GM23338 (cell line): ENCODE data around the gene SLC39A10. TPM values are rescaled to one million over a fixed set of nuclear protein-coding genes. Genes with fewer than 3 reads are reported as not detected.

Experiments used
- ATAC-seq: fragments of 200-7000 bp; cut with Tn5 transposase; 3 replicates; pipeline ENCODE4 v1.9.1; 2020
- DNase-seq: peaks from one replicate; pipeline ENCODE4 v3.0.0-alpha.2; 2015; ENCODE audit warnings: low spot score
- H2AFZ ChIP-seq: fragments of 200-600 bp; sonication (generic); 2 replicates; pipeline ENCODE4 v1.8.0; 2016; ENCODE audit warnings: antibody characterized with exemption, mild to moderate bottlenecking, moderate library complexity
- H3F3A ChIP-seq: fragments of 200-600 bp; sonication (generic); replicated peaks from 2 replicates; pipeline ENCODE4 v1.8.0; 2017; ENCODE audit warnings: antibody characterized with exemption, mixed run types, low read depth
- H3K27ac ChIP-seq: fragments of 200-600 bp; sonication (generic); 2 replicates; pipeline ENCODE4 v1.6.1; 2016; ENCODE audit warnings: low read depth
- H3K27me3 ChIP-seq: fragments of 200-600 bp; sonication (generic); 2 replicates; pipeline ENCODE4 v1.8.0; 2016; ENCODE audit warnings: mild to moderate bottlenecking, mixed run types, moderate library complexity; ENCODE audit not compliant: insufficient read depth
- H3K36me3 ChIP-seq: fragments of 200-600 bp; sonication (generic); 2 replicates; pipeline ENCODE4 v1.8.0; 2016; ENCODE audit warnings: mild to moderate bottlenecking; ENCODE audit not compliant: insufficient read depth
- H3K4me1 ChIP-seq: fragments of 200-600 bp; sonication (generic); 2 replicates; pipeline ENCODE4 v1.8.0; 2016; ENCODE audit warnings: mild to moderate bottlenecking, moderate library complexity; ENCODE audit not compliant: insufficient read depth
- H3K4me2 ChIP-seq: fragments of 200-600 bp; sonication (generic); 2 replicates; pipeline ENCODE4 v1.7.1; 2017; ENCODE audit warnings: mixed run types
- H3K4me3 ChIP-seq: fragments of 200-600 bp; sonication (generic); 2 replicates; pipeline ENCODE4 v1.6.1; 2016; ENCODE audit warnings: mixed run types
- H3K79me2 ChIP-seq: fragments of 200-600 bp; sonication (generic); replicated peaks from 2 replicates; pipeline ENCODE4 v1.8.0; 2017; ENCODE audit warnings: mild to moderate bottlenecking; ENCODE audit not compliant: insufficient read depth
- H3K9me2 ChIP-seq: fragments of 200-600 bp; sonication (generic); 2 replicates; pipeline ENCODE4 v1.8.0; 2017; ENCODE audit not compliant: insufficient read depth
- H4K20me1 ChIP-seq: fragments of 200-600 bp; sonication (generic); replicated peaks from 2 replicates; pipeline ENCODE4 v1.8.0; 2017; ENCODE audit warnings: mild to moderate bottlenecking; ENCODE audit not compliant: insufficient read depth
- H3K27ac Mint-ChIP-seq: 2 replicates; pipeline ENCODE4 v1.8.0; 2020; ENCODE audit warnings: inconsistent platforms, mild to moderate bottlenecking, moderate library complexity, mixed read lengths
- H3K27me3 Mint-ChIP-seq: 3 replicates; pipeline ENCODE4 v1.8.0; 2022; ENCODE audit warnings: low read depth, mild to moderate bottlenecking, moderate library complexity, mixed read lengths, inconsistent platforms; ENCODE audit not compliant: insufficient read depth, poor library complexity
- H3K36me3 Mint-ChIP-seq: 3 replicates; pipeline ENCODE4 v1.8.0; 2021; ENCODE audit warnings: low read depth, mild to moderate bottlenecking, inconsistent platforms, moderate library complexity, mixed read lengths
- H3K4me1 Mint-ChIP-seq: 3 replicates; pipeline ENCODE4 v1.8.0; 2020; ENCODE audit warnings: mild to moderate bottlenecking, inconsistent platforms, mixed read lengths
- H3K4me3 Mint-ChIP-seq: 3 replicates; pipeline ENCODE4 v1.8.0; 2021; ENCODE audit warnings: moderate library complexity, mild to moderate bottlenecking, inconsistent platforms, mixed read lengths
- H3K9me3 Mint-ChIP-seq: 3 replicates; pipeline ENCODE4 v1.8.0; 2020; ENCODE audit warnings: moderate library complexity, mild to moderate bottlenecking, inconsistent platforms, mixed read lengths
- CREB1 ChIP-seq: fragments of 250-450 bp; sonication (Bioruptor Pico); IDR thresholded peaks from 2 replicates; pipeline ENCODE4 v1.5.0; 2020; ENCODE audit warnings: low read depth, mild to moderate bottlenecking, moderate library complexity
- EZH2phosphoT487 ChIP-seq: fragments of 200-600 bp; sonication (generic); IDR thresholded peaks from one replicate; pipeline ENCODE4 v1.8.1; 2018; ENCODE audit warnings: antibody characterized with exemption; ENCODE audit not compliant: unreplicated experiment
- JUNB ChIP-seq: IDR thresholded peaks from one replicate; pipeline ENCODE4 v1.6.1; 2016; ENCODE audit warnings: antibody characterized with exemption; ENCODE audit not compliant: unreplicated experiment
- ZNF114 ChIP-seq: fragments of 250-450 bp; sonication (Bioruptor Pico); IDR thresholded peaks from 2 replicates; pipeline ENCODE4 v1.5.0; 2020; ENCODE audit warnings: mild to moderate bottlenecking, moderate library complexity
- ZNF331 ChIP-seq: fragments of 250-450 bp; sonication (Bioruptor Pico); IDR thresholded peaks from 2 replicates; pipeline ENCODE4 v1.5.0; 2020; ENCODE audit warnings: low read depth, mild to moderate bottlenecking, moderate library complexity
- polyA plus RNA-seq: library from polyadenylated mRNA; unstranded; fragments of >200 nt; fragmentation: Nextera tagmentation; extraction: Ambion mirVana; gene quantifications from 2 replicates; pipeline ENCODE4 v1.2.1, GENCODE V29; 2016
- total RNA-seq: library from RNA; depleted of rRNA; stranded (reverse); fragments of >200 nt; shearing (Covaris generic); gene quantifications from 2 replicates; pipeline ENCODE4 v1.2.3, GENCODE V29; 2014
- TF ChIP-seq, protein P1 (sequence below), 2 experiments: fragments of 200-600 bp in 1 of 2; sonication (generic) in 1 of 2; conservative IDR thresholded peaks; 2 replicates each; pipeline versions ENCODE4 v1.5.1 to v1.6.1; 2016 to 2017; ENCODE audit warnings: antibody characterized with exemption in 2 of 2, low read depth in 2 of 2, mild to moderate bottlenecking in 2 of 2, moderate library complexity in 1 of 2
- TF ChIP-seq, protein P2 (sequence below): IDR thresholded peaks from 2 replicates; pipeline ENCODE4 v1.6.1; 2016; ENCODE audit warnings: antibody characterized with exemption
- TF ChIP-seq, protein P3 (sequence below): fragments of 250-450 bp; sonication (Bioruptor Pico); IDR thresholded peaks from 2 replicates; pipeline ENCODE4 v1.5.0; 2020; ENCODE audit warnings: mild to moderate bottlenecking, moderate library complexity

Gene SLC39A10
- total and polyA plus RNA-seq, 2 experiments from 2014 or later = 261 to 356 TPM

DNA sequence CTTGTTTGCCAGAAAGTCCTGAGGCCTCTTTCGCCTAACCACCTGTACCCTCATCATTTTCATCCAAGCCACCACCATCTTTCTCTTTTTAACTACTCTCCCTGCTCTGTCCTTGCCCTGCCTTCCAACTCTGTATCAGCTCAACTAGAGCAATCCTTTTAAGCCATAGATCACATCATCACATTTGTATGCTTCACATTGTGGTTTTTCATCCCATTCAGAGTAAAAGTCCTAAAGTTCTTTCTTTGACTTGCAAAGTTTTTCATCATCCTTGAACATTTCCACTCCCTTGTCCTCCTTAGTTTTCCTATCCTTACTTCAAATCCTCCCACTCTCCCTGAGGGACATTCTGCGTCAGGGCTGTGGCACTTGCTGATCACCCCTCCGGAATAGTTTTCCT, 73.9 kb downstream of the SLC39A10 start (continued):
- TF ChIP-seq, protein P1, sequence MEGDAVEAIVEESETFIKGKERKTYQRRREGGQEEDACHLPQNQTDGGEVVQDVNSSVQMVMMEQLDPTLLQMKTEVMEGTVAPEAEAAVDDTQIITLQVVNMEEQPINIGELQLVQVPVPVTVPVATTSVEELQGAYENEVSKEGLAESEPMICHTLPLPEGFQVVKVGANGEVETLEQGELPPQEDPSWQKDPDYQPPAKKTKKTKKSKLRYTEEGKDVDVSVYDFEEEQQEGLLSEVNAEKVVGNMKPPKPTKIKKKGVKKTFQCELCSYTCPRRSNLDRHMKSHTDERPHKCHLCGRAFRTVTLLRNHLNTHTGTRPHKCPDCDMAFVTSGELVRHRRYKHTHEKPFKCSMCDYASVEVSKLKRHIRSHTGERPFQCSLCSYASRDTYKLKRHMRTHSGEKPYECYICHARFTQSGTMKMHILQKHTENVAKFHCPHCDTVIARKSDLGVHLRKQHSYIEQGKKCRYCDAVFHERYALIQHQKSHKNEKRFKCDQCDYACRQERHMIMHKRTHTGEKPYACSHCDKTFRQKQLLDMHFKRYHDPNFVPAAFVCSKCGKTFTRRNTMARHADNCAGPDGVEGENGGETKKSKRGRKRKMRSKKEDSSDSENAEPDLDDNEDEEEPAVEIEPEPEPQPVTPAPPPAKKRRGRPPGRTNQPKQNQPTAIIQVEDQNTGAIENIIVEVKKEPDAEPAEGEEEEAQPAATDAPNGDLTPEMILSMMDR (conservative IDR thresholded peaks at IDR 0.05; ENCODE audit: low read depth in 2 of 2) = no peak
- no peak for TF ChIP-seq CREB1 (CRISPR knock-in tag)
- TF ChIP-seq, protein P2, sequence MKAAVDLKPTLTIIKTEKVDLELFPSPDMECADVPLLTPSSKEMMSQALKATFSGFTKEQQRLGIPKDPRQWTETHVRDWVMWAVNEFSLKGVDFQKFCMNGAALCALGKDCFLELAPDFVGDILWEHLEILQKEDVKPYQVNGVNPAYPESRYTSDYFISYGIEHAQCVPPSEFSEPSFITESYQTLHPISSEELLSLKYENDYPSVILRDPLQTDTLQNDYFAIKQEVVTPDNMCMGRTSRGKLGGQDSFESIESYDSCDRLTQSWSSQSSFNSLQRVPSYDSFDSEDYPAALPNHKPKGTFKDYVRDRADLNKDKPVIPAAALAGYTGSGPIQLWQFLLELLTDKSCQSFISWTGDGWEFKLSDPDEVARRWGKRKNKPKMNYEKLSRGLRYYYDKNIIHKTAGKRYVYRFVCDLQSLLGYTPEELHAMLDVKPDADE = no peak
- TF ChIP-seq ZNF331 = no peak
- no peak for TF ChIP-seq ZNF114
- TF ChIP-seq JUNB = no peak
- TF ChIP-seq EZH2phosphoT487 = no peak

DNA sequence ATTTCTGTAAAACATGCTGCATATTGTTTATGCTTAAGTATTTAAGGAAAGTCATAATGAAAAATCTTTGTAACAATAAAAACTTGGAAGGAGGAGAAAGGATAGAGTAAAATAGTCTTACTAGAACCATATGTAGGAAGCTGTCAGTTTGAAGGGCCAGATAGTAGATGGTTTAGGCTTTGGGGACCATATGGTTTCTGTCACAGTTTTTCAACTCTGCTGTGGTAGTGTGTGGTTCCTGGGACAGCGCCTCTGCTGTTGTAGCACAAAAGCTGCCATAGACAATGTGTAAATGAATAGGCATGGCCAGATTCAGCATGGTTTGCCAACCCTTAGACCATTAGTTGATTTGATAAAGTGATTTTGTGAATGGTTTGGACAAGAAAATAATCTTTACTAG, 75.5 kb downstream of the SLC39A10 start:
- Histone ChIP-seq H2AFZ (no peak overlapping the region), H3K27me3 (no peaks in the 10 kb centered on the region), H3K36me3 (peaks cover 9% of the 10 kb centered on the region; the same call in 1 of the 2 replicates), H3K79me2 (no peaks in the 10 kb centered on the region), H3F3A (no peaks in the 10 kb centered on the region), H3K4me1 (no peaks in the 10 kb centered on the region), H4K20me1 (no peaks in the 10 kb centered on the region), H3K4me2 (no peak overlapping the region), H3K4me3 (no peak overlapping the region), H3K27ac (no peak overlapping the region), H3K9me2 (no peaks in the 10 kb centered on the region)
- DNase-seq (no peak), ATAC-seq (no peak)
- H3K9me3 Mint-ChIP-seq = no peaks in the 10 kb centered on the region
- no peak overlapping the region for H3K4me3 Mint-ChIP-seq
- no peak overlapping the region for H3K27ac Mint-ChIP-seq
- no peaks in the 10 kb centered on the region for H3K4me1 Mint-ChIP-seq
- H3K27me3 Mint-ChIP-seq = no peaks in the 10 kb centered on the region
- H3K36me3 Mint-ChIP-seq = peaks cover 35% of the 10 kb centered on the region
- TF ChIP-seq ZNF114 = no peak
- TF ChIP-seq, protein P3, sequence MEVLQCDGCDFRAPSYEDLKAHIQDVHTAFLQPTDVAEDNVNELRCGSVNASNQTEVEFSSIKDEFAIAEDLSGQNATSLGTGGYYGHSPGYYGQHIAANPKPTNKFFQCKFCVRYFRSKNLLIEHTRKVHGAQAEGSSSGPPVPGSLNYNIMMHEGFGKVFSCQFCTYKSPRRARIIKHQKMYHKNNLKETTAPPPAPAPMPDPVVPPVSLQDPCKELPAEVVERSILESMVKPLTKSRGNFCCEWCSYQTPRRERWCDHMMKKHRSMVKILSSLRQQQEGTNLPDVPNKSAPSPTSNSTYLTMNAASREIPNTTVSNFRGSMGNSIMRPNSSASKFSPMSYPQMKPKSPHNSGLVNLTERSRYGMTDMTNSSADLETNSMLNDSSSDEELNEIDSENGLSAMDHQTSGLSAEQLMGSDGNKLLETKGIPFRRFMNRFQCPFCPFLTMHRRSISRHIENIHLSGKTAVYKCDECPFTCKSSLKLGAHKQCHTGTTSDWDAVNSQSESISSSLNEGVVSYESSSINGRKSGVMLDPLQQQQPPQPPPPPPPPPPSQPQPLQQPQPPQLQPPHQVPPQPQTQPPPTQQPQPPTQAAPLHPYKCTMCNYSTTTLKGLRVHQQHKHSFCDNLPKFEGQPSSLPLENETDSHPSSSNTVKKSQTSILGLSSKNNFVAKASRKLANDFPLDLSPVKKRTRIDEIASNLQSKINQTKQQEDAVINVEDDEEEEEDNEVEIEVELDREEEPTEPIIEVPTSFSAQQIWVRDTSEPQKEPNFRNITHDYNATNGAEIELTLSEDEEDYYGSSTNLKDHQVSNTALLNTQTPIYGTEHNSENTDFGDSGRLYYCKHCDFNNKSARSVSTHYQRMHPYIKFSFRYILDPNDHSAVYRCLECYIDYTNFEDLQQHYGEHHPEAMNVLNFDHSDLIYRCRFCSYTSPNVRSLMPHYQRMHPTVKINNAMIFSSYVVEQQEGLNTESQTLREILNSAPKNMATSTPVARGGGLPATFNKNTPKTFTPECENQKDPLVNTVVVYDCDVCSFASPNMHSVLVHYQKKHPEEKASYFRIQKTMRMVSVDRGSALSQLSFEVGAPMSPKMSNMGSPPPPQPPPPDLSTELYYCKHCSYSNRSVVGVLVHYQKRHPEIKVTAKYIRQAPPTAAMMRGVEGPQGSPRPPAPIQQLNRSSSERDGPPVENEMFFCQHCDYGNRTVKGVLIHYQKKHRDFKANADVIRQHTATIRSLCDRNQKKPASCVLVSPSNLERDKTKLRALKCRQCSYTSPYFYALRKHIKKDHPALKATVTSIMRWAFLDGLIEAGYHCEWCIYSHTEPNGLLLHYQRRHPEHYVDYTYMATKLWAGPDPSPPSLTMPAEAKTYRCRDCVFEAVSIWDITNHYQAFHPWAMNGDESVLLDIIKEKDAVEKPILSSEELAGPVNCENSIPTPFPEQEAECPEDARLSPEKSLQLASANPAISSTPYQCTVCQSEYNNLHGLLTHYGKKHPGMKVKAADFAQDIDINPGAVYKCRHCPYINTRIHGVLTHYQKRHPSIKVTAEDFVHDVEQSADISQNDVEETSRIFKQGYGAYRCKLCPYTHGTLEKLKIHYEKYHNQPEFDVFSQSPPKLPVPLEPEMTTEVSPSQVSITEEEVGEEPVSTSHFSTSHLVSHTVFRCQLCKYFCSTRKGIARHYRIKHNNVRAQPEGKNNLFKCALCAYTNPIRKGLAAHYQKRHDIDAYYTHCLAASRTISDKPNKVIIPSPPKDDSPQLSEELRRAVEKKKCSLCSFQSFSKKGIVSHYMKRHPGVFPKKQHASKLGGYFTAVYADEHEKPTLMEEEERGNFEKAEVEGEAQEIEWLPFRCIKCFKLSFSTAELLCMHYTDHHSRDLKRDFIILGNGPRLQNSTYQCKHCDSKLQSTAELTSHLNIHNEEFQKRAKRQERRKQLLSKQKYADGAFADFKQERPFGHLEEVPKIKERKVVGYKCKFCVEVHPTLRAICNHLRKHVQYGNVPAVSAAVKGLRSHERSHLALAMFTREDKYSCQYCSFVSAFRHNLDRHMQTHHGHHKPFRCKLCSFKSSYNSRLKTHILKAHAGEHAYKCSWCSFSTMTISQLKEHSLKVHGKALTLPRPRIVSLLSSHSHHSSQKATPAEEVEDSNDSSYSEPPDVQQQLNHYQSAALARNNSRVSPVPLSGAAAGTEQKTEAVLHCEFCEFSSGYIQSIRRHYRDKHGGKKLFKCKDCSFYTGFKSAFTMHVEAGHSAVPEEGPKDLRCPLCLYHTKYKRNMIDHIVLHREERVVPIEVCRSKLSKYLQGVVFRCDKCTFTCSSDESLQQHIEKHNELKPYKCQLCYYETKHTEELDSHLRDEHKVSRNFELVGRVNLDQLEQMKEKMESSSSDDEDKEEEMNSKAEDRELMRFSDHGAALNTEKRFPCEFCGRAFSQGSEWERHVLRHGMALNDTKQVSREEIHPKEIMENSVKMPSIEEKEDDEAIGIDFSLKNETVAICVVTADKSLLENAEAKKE = no peak
- TF ChIP-seq, protein P1 (conservative IDR thresholded peaks at IDR 0.05; ENCODE audit: low read depth in 2 of 2) = 0 out of 4 replicates have a peak, but pooled peaks of 1 of the 2 experiments have one; percentile 10
- TF ChIP-seq, protein P2 = no peak
